ENCODE data around the gene COL9A2.
"Not testable (repeated sequence)": the region's sequence is repeated elsewhere in the genome, so short reads cannot be mapped to it uniquely, and the experiment has no call there.

Gene COL9A2

GRCh38 chr1:40316595-40317393, at the start of gene COL9A2:
Gene COL9A2 (minus strand): TSS chr1:40317286. CDS start chr1:40317197, 89 bp downstream.
- no peak for DNase-seq

GRCh38 chr1:40363721-40364120, 46.6 kb upstream of the COL9A2 start:
- no peak for DNase-seq

GRCh38 chr1:40362699-40363098, 45.6 kb upstream of the COL9A2 start:
- DNase-seq, result no peak

DNA sequence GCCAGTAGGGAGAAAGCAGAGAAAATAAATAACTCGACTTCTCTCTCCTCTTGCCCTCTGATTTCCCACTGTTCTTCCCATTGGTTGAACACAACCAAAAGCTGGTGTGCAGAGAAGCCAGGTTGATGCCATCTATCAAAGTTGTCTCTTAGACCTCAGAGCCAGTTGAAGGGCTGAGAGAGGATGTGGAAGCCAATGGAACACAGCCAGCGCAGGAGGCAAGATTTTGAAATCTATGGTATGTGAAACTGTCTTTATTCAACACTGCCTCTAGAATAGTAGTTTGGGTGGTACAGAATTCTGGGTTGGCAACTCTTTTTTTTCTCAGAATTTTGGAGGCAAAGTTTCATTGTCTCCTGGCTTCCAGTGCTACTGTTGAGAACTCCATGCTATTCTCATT, 45.1 kb upstream of the COL9A2 start:
- DNase-seq, result no peak

GRCh38 chr1:40361637-40362036, 44.6 kb upstream of the COL9A2 start:
- no peak for DNase-seq

- no peak for DNase-seq
Measured at GRCh38 chr1:40361201-40361600, 44.1 kb upstream of the COL9A2 start.

GRCh38 chr1:40360631-40361030, 43.5 kb upstream of the COL9A2 start:
- no peak for DNase-seq

- no peak for DNase-seq
Measured at GRCh38 chr1:40357625-40358024, 40.5 kb upstream of the COL9A2 start.

DNA sequence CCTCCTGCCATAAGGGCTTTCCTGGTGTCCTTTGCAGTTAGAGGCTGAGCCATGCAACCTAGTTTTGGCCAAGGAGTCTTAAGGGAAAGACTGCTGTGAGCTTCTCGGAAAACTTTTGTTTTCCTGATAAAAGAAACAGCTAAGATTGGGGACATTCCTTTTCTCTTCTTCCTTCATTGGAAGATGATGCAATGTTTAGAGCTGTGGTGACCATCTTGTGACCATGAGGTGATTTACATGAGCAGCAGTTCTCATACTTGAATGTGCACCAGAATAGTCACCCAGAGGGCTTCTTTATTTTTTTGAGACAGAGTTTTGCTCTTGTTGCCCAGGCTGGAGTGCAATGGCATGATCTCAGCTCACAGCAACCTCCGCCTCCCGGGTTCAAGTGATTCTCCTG, 36.0 kb upstream of the COL9A2 start:
- no peak for DNase-seq

- no peak for DNase-seq
Measured at GRCh38 chr1:40352126-40352525, 35.0 kb upstream of the COL9A2 start.

GRCh38 chr1:40351124-40351523, 34.0 kb upstream of the COL9A2 start:
- DNase-seq, result no peak

DNA sequence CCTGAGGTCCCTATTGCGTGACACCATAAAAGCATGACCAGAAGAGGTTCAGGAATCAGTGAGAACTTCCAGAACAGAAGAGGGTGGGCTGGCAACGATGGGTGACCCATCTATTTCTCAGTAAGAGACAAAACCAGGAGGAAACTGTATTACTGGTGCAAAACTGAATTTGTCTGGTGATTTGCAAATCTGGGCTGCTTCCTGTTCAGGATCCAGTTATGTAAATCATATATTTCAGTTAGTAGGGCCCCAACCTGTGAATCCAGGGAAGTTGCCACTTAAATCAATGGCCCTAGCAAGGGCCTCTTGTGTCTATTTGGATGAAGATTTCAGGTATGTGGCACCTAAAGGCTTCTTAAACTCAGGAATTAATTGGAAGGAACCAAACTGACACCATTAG, 33.3 kb upstream of the COL9A2 start:
- no peak for DNase-seq

- DNase-seq, result no peak
Measured at GRCh38 chr1:40344597-40344996, 27.5 kb upstream of the COL9A2 start.

DNA sequence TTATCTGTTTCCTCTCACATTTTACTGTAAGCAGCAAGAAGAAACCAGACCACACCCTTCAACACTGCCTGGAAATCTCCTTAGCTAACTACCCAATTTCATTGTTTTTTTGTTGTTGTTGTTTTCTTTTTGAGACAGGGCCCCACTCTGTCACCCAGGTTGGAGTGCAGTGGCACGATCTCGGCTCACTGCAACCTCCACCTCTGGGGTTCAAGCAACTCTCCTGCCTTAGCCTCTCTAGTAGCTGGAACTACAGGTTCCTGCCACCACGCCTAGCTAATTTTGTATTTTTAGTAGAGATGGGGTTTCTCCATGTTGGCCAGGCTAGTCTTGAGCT, 25.3 kb upstream of the COL9A2 start:
- DNase-seq, result not testable (repeated sequence)

- no peak for DNase-seq
Measured at GRCh38 chr1:40341491-40342380, 24.6 kb upstream of the COL9A2 start.

DNA sequence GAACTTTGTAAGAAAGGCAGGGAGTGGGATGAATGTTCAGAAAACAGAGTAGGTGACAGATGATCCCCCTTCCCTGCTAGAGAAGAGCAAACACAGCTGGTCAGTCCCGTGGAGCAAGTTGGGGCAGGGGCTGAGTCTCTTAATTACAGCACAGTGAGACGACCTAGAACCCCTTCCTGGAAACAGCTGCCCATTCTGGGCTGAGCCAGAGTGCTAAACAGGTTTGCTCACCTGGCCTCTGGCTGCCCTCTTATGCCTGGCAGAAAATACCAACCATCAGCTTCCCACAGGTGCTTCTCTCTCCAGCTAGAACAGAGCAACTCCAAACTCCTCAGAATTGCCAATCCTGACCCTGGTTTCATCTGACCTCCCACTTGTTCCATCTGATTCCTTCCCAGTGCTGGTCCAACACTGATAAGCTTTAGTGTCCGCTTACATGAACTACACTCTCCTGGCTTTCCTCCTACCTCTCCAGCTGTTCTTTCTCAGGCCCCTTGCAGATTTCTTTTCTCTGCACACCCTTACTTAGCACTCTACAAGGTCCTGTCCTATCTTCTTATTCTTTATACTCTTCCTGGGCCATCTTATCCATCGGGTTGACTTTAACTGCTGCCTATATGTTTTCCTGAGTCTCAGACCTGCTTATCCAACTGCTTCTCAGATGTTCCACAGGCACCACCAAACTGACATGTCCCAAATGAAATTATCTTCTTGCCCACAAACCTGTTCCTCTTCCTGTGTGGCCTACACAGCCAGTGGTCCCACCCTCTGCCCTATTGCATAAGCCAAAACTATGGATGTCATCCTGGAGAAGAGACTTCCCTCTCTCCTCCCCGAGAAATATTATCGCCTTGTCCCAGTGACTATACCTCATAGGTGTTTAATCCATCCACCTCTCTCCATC, 22.6 kb upstream of the COL9A2 start:
- no peak for DNase-seq

- DNase-seq, result peak; percentile 23
Measured at GRCh38 chr1:40338745-40339419, 21.8 kb upstream of the COL9A2 start.

GRCh38 chr1:40337443-40337842, 20.4 kb upstream of the COL9A2 start:
- DNase-seq, result no peak

DNA sequence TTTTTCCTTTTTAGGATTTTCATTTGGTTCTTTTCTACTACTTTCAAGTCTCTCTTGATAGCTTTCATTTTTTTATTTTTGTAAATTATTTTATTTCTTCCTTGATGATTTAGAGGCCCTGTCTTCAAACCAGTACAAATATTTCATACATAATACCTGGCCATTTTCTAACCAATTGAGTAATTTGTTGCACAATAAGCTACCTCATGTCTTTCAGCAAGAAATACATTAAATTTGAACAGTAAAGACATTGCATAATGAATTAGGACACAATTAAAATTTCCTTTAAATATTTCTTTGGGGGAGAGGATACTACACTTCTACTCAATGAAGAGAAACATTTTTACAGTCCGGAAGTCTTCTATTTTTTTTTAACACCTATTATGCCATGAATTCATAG, 15.6 kb upstream of the COL9A2 start:
- no peak for DNase-seq

- DNase-seq, result not testable (repeated sequence)
Measured at GRCh38 chr1:40331403-40331802, 14.3 kb upstream of the COL9A2 start.

DNA sequence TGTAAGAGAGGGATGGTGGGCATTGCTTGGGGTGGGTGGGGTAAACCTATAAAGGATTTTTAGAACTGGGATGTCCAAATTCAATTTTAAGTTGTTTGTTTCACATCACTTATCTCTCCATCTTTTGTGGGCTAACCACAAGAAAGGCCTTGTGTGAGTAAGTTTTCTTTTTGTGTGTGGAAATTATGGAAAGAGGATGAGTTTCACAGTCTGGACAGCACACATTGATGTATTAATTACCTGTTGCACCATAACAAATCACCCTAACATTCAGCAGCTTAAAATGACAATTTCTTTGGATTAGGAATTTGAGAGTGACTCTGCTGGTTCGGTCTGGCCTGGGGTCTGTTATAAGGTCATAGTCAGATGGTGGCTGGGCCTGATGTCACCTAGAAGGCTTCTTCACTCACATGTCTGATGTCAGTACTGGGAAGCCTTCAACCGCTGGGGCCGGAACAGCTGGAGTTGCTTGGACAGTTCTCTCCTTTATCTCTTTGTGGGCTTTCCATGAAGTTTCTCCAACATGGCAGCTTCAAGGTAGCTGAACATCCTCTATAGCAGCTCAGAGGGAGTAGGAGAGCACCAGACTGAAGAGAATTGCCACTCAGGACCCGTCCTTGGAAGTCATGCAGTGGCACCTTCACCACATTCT, 2.0 kb upstream of the COL9A2 start:
- DNase-seq, result no peak

DNA sequence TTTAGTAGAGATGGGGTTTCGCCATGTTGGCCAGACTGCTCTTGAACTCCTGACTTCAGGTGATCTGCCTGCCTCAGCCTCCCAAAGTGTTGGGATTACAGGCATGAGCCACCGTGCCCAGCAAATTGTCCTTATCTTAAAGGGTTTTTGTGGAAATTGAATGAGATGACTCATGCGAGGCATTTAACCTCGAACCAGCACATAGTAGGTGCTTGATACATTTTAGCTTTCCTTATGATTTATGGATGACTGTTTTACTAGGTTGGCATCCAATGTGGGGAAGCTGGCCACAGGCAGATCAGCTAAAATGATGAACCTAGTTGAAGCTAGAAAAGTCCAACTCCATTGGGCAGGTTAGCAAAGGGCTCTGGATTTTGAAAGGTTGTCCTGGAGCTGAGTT, 1.4 kb upstream of the COL9A2 start:
- DNase-seq, result no peak
